COR-L47 (cell line): Measurements from ENCODE around the gene LRP1B.
"Not testable (repeated sequence)": the region's sequence is repeated elsewhere in the genome, so short reads cannot be mapped to it uniquely, and the experiment has no call there.

Experiments used
- DNase-seq: peaks from one replicate; lab custom pipeline; 2025; lab: John Stamatoyannopoulos, UW

LRP1B gene

DNA sequence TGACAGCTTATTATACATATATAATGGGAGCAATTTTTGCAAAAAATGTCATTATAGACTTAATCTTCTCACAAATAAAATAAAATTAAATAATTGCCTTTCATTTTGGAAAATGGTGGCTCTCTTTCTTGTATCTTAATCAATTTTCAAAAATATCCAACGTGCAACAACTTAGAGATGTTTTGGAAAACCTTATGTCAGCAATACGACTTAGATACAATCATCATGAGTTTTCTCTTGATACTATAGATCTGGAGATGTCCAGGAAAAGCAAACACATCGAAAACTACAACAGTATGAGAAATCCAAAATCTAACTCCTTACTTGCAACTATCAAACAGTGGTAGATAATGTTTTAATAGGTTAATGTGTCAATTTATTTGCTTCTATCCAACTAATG, 1529.0 kb downstream of the LRP1B start:
- DNase-seq: no peak

DNA sequence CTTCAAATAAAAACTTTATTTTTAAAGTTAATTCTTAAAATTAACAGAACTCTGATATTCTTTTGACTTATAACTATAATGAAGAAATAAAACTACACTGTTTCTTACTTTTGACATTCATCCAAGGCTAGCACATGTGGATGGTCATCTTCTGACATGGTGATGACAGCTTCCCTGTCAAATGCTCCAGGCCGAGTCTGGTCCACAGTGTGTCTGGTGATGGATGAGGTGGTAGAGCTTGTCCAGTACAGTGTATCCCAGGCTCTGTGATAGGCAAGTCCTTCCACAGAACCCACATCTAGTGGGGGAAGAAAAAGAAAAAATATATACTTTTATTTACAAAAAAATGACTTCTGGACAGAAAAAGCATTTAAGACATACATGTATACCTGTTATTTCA, 1529.5 kb downstream of the LRP1B start:
- DNase-seq: no peak

DNA sequence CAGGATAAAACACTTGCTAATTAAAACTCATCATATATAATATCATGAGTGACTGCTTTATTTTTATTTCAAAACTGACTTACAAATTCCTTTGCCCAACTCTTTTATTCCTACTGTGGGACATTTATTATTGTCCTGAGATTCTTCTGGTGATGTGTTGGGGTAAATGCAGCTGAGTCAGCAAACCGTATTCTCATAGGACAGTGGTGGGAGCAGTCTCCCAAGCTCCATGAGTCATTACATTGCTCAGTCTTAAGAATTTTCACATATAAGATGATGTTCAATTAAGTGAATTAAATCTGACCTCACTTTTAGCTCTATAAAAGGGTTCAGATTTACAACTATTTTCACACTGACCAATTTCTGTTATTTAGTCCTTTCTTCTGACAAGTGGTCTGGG, 1530.7 kb downstream of the LRP1B start:
- no peak for DNase-seq

DNA sequence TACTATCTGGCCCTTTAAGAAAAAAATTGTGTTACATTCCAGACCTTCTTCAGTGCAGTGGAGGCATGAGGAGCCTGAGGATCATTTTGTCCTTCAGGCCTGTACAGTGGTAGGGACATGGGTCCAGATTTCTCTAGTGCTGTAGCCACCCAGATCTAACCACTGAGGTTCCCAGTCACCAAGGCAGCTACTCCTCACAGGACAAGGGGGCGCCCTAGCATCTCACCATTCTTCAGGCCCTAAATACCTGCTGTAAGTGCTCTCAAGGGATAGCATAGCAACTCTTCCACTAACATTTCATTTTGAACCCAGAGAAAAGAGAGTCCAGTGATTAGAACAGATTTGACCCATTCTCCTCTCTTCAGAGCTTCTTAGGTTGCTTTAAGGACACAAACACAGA, 1533.0 kb downstream of the LRP1B start:
- DNase-seq: no peak

DNA sequence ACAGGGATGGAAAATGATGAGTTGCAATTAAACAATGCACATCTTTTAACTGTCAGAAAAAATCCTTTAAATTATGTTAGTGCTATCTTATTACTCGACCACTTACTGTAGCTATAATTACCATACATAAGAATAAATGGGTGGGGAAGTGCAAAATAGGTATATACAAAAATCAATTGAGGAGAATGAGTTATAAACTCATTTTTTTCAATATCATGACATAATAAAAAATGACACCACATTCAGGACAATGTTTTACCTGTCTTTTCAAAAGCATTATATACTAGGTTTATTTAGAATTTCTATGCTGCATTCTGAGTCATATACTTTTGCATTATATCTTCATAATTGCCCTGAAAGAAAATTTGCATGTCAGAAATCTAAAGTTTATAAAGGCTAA, 1533.6 kb downstream of the LRP1B start:
- no peak for DNase-seq

DNA sequence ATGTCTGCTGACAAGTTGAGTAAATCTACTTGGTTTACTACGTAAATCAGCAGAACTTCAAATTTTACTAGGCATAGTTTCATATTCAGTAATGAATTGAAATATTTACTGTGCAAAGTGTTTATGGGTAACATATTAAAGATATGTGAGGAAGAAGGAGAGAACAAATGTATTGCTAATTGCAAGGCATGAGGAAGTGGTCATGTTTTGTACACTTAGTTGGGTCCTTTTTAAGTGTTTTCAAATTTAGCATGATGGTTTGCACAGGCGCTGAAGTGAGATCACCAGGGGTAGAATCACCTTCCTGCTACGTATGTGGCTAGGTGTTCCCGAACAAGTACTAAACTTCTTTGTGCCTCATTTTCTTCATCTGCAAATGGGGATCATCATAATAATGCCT, 1534.4 kb downstream of the LRP1B start:
- DNase-seq: no peak

DNA sequence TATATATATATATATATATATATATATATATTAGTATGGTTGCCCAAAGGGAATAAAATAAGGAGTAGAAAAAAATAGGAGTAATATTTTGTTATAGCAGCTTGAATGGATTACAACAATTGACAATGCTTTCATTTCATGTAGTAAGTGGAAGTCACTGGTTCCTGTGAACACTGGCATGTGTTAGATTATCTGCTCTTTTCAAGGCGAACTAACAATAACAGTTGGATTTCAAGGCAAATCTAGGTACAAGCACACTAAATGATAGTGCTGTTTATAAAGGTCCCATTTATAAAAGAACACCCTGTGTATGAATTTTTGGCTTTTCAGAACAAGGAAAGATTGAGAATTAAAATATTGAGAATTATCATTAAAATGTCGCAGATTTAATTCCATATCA, 1535.7 kb downstream of the LRP1B start:
- DNase-seq: no peak

DNA sequence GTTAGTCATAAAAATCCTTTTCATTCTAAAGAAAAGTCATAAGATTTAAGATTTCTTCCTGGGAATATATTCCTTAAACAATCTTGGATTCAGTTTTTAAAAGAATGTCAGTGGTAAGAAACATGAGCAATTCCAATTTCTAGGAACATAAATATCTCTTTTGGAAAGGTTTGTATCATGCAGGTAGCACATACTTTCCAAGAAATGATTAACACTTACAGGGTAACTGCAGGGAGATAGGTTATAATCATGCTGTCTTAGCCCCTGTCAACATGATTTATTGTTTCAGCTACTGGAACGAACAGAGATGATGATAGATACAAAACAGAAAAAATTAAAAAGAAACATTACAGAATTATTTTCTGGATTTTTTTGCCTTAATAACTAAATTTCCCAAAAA, 1537.7 kb downstream of the LRP1B start:
- DNase-seq: no peak

DNA sequence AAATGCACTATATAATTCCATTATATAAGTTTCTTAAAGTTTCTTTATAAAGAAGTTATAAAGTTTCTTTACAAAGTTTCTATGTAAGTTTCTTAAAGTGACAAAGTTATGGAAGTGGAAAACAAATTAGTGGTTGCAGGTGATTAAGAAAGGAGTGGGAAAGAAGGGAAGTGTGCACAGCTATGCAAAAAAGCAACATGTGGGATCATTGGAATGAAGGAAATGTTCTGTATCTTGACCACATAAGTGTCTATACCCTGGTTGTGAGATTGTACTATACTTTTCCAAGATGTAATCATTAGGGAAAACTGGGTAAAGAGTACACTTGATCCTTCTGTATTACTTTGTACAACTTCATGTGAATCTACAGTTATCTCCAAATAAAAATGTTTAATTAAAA, 1541.1 kb downstream of the LRP1B start:
- DNase-seq: no peak

DNA sequence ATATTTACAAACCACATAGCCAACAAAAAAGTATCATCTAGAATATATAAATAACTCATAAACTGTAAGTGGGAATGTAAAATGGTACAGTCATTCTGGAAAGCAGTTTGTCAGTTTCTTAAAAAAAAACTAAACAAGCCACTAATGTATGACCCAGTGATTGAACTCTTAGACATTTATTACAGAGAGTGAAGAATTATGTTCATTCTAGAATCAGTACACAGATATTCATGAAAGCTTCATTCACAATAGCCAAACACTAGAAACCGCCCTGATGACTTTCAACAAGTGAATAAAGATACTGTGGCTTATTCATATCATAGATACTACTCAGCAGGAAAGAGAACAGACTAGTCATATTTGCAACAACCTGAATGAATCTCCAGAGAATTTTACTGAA, 1541.5 kb downstream of the LRP1B start:
- no peak for DNase-seq

DNA sequence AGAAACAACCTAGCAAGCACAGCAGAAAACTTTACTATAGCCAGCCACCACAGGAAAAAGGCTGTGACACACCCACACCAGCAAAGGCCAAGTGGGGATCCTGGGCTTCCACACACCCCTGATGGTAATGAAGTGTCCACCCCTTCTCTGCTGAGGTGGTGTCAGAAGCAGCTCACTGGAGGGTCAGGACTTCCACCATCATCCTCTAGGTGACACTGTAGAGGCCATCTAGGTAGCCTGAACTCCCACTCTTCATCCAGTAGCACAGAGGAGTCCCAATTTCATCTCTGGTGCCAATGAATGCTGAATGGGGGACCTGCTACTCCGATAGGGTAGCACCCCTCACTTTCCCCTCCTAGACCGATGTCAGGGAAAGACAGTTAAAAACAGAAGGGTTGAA, 1544.4 kb downstream of the LRP1B start:
- DNase-seq: no peak

DNA sequence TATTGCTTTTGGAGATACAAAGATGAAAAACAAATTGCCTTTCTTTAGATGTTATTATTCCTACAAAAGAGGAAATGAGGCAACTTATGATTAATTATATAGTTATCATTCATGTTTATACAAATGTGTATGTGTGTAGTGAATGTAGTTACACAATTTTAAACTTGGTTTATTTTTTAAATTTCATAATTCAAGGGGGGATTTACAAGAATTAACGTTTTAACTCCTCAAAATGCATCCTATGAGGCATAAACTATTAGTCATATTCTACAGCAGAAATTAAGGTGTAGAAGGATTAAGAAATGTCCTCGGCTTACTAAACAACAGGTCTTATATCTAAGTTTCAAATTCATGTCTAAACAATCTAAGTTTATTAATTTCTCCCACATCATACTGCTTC, 1545.8 kb downstream of the LRP1B start:
- DNase-seq: no peak

DNA sequence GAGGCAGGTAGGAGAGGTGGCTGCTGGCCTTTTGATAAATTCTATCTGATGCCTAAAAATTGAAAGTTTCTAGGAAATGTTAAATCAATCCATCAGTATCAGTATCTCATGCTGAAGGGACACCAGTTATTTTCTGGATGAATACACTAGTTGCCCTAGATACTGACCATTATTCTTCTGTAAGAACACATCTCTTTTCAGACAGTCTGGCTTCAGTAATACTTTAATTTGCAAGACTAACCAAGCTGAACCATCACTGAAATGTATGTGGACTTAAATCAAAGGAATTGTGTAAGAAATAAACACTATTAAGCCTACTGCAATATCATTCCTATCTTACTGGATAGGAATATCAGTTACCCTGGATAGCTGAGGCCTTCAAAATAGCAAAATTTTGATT, 1546.3 kb downstream of the LRP1B start:
- DNase-seq: no peak

DNA sequence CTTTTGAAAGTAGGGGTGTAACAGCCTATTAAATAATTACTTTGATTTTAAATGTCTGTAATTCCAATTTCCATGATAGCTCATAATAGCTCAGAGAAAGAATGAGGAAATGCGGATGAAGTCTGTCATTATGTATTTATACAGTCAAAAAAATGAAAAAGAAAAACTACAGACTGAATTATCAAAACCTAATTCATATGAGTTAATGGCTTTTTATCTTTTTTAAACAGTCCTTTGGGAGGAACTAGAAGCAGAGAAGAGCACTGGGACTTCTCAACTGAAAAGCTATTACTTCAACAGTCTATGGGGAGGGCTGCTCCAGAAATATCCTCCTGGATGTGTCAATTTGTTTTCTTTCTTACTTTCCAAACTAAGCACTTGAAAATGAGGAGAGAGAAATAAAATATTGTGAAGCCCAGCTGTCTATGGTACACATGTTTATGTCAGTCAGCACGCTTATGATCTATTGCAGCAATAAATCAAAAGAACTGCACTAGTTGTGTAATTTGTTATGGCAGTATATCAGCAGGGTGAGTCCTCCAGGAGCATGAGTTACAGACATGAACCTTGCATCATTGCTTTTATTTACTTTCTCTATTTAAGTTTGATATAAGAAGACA, 1550.2 kb downstream of the LRP1B start:
- no peak for DNase-seq

DNA sequence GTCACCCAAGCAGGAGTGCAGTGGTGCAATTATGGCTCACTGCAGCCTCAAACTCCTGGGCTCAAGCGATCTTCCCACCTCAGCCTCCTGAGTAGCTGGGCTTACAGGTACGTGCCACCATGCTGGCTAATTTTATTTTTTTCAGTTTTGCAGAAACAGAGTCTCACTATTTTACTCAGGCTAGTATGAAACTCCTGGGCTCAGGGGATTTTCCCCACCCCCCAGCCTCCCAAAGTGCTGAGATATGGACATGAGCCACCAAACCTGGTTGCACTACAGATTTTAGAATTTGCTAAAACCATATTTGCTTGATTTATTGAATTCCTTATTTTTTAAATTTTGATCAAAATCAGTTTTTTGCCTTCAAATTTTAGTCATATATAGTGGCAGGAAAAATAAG, 1553.4 kb downstream of the LRP1B start:
- DNase-seq: no peak

DNA sequence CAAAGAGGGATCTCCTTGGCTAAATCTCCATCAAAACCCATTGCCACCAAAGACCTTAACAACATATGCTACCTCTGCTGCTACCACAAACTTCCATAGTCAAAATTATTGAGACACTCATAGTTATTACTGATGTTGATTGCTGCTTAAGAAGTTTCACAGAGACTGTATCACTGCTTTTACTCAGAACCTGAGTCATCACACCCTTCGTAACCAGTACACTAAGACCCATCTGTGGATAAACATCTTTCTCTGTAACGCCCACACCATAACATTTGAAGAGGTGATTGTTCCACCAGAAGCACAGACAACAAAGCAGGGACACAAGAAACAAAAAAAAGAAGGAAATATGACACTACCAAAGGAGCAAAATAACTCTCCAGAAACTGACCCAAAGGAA, 1563.1 kb downstream of the LRP1B start:
- no peak for DNase-seq

DNA sequence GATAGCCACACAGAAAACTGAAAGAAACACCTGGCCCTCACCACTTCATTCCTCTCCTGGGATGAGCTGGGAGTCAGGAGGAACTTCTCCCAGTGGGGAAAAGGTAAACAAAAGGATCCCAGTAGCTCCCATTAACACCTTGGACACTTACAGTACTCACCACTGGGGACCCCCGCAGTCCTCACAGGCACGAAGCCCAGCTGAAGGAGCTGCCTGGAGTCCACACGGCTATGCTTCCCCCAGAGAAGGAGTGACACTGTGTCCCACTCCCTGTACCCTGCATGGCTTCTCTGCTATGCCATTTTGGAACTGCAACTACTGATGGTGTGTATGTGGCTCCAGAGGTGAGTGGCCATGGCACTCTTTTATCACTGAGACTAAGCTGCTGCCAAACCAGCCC, 1565.1 kb downstream of the LRP1B start:
- DNase-seq: no peak

DNA sequence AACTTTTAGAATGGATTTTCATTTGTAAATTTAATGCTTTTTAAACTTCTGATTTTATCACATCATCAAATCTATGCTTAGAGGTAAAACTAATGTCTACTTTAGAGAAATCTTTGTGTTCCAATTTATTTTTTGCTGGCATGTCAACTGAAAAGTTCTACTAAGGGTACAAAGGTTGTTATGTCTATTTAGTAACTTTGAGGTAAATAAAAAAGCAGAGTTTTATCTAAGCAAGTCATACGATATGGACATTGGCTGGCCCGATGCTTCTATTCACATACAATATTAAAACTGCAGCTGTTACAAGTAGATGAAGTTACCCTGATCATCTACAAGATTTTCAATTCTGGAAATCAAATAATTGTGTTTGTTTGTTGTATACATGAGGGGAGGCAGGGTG, 1575.1 kb downstream of the LRP1B start:
- DNase-seq: no peak

DNA sequence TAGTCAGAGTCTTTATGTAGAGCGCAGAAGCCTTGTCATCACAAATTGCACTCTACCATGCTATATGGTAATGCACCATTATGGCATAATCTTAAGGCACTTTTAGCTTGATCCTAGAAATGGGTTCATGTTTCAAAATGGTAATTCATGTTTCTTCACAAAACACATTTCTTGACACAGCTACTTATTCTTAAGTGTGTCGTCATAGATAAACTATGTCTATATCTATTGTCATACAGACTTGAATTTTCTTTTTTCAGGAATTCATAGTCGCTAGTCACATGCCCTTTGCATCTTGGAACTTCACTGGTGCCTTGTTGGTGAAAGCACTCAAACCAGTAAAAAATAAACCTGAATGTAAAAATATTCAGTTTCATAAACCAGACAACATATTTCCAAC, 1578.2 kb downstream of the LRP1B start:
- no peak for DNase-seq

DNA sequence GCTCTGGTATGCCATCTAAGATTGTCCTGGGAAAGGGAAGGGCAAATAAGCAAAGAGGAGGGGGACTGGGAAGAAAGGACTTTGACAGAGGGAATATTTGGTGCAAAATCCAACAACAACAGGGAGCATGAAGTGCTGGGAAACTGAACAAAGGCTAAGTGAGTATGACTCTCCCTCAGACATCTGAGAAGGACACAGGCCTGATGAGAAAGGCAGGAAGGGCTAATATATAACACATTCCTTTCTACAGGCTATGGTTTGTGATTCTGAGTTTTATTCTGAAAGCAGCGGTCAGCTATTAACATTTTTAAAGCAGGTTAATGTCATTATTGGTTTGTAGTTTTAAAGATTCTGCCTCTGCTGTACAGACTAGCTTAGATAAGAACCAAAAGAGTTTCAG, 1579.5 kb downstream of the LRP1B start:
- no peak for DNase-seq

DNA sequence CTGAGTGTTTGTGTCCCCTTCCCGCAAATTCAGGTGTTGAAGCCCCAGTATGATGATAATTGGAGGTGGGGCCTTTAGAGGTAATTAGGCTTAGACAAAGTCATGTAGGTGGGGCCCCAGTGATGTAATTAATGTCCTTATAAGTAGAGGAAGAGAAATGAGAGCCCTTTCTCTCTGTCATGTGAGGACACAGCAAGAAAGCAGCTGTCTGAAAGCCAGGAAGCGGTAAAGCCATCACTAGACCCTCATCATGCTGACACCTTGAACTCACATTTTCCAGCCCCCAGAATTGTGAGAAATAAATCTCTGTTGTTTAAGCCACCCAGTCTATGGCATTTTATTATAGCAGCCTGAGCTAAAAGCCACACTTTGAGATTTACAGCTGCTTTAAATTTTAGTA, 1580.0 kb downstream of the LRP1B start:
- DNase-seq: no peak

DNA sequence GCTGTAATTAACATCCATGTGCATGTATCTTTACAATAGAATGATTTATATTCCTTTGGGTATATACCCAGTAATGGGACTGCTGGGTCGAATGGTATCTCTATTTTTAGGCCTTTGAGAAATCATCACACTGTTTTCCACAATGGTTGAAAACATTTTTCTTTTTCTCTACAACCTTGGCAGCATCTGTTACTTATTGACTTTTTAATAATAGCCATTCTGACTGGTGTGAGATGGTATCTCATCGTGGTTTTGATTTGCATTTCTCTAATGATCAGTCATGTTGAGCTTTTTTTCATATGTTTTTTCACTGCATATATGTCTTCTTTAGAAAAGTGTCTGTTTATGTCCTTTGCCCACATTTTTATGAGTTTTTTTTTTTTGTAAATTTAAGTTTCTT, 1586.0 kb downstream of the LRP1B start:
- not testable (repeated sequence) for DNase-seq

DNA sequence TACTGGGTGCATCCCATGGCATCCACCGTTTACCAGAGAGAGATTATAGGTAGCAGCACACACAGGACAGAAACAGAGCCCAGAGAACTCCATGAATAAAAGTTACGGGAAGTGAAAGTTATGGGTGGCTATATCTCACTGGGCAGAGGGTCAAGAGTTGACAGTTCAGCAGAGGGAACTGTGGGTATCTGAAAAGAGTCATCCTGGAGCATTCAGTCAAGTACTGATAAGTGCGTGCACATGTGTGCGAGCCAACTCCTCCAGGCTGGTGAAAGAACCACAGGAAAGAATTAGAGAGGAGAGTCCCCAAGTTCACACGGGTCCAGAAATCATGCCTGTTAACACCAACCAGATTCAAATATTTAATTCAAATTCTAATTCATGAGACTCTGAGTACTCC, 1588.2 kb downstream of the LRP1B start:
- no peak for DNase-seq

DNA sequence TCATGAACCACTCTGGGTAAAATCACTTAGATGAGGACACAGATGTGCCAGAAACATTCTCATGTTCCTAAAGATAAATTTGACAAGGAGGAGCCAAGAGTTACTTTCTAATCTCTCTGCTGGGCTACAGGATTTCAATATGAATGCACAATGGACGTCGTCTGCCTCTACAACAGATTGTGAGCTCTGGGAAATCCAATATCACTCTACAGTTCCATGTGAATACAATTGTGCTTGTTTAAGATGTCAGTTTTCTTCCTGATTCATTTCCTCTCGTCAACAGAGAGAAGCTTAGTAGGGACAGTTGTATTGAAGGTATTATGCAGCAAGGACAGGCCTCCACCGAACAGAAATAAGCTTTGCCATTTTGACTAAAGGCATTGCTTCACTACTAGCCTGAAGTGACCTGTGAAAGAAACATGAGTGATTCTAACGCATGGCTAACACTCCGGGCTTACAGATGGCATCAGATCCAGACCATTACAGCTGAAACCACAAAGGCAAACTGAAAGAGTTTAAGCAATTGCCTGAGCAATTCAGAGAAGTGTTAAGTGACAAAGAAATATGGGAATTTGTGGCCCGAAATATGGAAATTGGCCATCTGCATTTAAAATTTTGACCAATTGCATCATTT, 1591.5 kb downstream of the LRP1B start:
- DNase-seq: no peak
